IPS DF 6.9 (cell line): Measurements from ENCODE around the gene RRAS.
A peak's percentile ranks its signal among the peaks of the same experiment; 100 is the strongest.

Experiments
- DNase-seq: peaks from one replicate; pipeline ENCODE4 v3.0.0-alpha.2; 2013; ENCODE audit warnings: low read depth, low spot score
- H3K27ac ChIP-seq: one replicate; pipeline ENCODE4 v1.5.1; 2013; ENCODE audit warnings: low read length, control low read depth
- H3K27me3 ChIP-seq: 2 replicates; pipeline ENCODE4 v1.6.1; 2013; ENCODE audit warnings: mild to moderate bottlenecking, low read length; ENCODE audit not compliant: control insufficient read depth, insufficient read depth
- H3K36me3 ChIP-seq: 2 replicates; pipeline ENCODE4 v1.6.1; 2013; ENCODE audit warnings: low read length; ENCODE audit not compliant: control insufficient read depth, insufficient read depth
- H3K4me1 ChIP-seq: 2 replicates; pipeline ENCODE4 v1.6.1; 2013; ENCODE audit warnings: low read length; ENCODE audit not compliant: control insufficient read depth, insufficient read depth
- H3K4me3 ChIP-seq: 2 replicates; pipeline ENCODE4 v1.5.1; 2013; ENCODE audit warnings: mild to moderate bottlenecking, low read length
- H3K9me3 ChIP-seq: 2 replicates; pipeline ENCODE4 v1.6.1; 2013; ENCODE audit warnings: low read length, inconsistent platforms; ENCODE audit not compliant: control insufficient read depth, insufficient read depth
- WGBS: extraction: QIAGEN DNeasy Blood & Tissue Kit; methylation state at CpG from one replicate; pipeline ENCODE4 v1.1.7; 2013; ENCODE audit warnings: mixed read lengths, missing lambda C conversion rate; ENCODE audit not compliant: insufficient read length, insufficient coverage; 5-methylcytosine and 5-hydroxymethylcytosine counted together

RRAS gene

DNA sequence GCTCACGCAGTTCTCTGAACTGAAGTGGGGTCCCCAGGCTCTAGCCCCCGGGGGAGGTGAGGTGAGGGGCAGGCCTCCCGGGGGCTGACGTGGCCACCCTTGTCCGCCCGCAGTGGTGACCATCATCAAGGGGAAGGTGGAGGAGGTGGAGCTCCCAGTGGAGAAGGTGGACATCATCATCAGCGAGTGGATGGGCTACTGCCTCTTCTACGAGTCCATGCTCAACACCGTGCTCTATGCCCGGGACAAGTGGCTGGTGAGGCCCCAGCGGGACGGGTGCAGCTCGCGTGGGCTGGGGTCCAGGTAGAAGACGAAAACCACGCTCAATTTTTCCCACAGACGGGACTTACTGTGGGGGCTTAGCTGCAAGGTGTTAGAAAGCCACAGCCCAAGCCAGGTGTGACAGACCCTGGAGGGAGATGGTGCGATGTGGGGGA, 43.9 kb upstream of the RRAS start:
- DNase-seq: no peak
- Histone ChIP-seq H3K4me3 (no peak overlapping the region), H3K27ac (no peak overlapping the region), H3K9me3 (no peaks in the 10 kb centered on the region), H3K36me3 (peaks cover 46% of the 10 kb centered on the region), H3K27me3 (no peaks in the 10 kb centered on the region), H3K4me1 (peaks cover 8% of the 10 kb centered on the region)
- WGBS: no CpG with 5 or more reads among the region's 18 CpGs

DNA sequence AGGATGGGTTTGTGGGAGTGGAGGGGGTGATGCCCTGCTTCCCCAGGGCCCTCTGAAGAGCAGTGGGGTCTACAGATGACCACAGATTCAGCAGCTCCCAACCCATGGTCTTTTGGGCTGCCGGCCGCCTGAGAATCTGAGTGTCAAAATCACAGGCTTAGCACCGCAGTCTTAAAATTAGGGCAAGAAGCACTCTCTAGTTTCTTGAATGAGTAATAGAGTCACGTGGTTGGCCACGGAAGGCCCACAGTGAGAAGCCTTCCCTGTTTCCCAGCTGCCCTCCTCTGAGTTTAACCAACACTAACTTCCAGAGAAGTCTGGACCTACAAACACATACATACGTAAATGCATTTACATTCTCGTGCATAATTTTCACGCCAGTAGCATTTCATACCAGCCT, 42.3 kb upstream of the RRAS start:
- WGBS: no CpG with 5 or more reads among the region's 8 CpGs
- no peak overlapping the region for H3K27ac ChIP-seq

DNA sequence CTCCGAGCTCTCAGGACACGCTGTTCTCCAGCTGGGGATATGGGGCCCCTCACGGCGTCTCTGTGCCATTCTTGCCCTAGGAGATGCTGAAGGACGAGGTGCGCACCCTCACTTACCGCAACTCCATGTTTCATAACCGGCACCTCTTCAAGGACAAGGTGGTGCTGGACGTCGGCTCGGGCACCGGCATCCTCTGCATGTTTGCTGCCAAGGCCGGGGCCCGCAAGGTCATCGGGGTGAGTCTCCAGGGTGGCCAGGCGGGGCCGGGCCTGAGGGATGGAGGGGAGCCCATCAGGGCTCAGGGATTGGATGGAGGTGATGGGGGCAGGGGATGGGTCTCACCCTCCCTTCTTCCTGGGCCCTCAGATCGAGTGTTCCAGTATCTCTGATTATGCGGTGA, 41.9 kb upstream of the RRAS start:
- no peaks in the 10 kb centered on the region for H3K9me3 ChIP-seq
- no peak overlapping the region for H3K4me3 ChIP-seq
- WGBS: no CpG with 5 or more reads among the region's 19 CpGs
- no peak overlapping the region for H3K27ac ChIP-seq
- H3K27me3 ChIP-seq: no peaks in the 10 kb centered on the region
- H3K36me3 ChIP-seq: peaks cover 39% of the 10 kb centered on the region
- H3K4me1 ChIP-seq: peaks cover 6% of the 10 kb centered on the region; the same call in 1 of the 2 replicates
- no peak for DNase-seq

More for the DNA sequence above, 42.3 kb upstream of the RRAS start:
- DNase-seq: no peak
- peaks cover 6% of the 10 kb centered on the region; the same call in 1 of the 2 replicates for H3K4me1 ChIP-seq
- H3K27me3 ChIP-seq: no peaks in the 10 kb centered on the region
- no peak overlapping the region for H3K4me3 ChIP-seq
- peaks cover 41% of the 10 kb centered on the region for H3K36me3 ChIP-seq
- H3K9me3 ChIP-seq: no peaks in the 10 kb centered on the region

DNA sequence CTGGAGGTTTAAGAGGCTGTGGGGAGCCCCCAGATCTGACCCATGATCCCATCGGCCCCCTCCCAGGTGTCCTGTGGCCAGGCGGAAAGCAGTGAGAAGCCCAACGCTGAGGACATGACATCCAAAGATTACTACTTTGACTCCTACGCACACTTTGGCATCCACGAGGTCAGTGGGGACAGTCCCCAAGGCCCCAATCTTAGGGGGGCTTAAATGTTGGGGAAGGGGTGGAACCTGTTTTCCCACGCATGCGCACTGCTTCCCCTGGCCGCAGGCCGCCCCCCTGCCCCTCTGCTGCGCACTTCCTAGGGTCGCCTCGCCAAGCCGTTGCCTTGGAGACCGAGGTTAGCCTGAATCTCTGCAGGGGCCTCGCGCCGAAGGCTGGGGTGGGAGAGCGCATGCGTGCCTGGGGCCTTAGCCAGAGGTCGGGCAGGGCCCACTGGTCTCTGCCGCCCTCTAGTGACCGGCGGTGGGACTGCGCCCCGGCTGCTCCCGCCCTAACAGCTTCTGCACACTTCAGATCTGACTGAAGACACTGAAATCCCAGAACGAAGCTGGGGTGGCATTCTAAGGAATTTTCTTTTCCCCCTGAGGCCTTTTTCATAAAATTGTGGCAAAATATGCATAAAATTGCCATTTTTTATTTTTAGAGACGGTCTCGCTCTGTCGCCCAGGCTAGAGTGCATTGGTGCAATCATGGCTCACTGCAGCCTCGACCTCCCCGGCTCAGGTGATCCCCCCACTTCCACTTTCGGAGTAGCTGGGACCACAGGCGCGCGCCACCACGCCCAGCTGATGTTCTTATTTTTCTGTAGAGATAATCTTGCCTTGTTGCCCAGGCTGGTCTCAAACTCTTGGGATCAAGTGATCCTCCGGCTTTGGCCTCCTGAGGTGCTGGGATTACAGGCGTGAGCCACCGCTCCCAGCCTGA, 40.7 kb upstream of the RRAS start:
- H3K9me3 ChIP-seq: no peaks in the 10 kb centered on the region
- H3K4me3 ChIP-seq: no peak overlapping the region
- H3K4me1 ChIP-seq: peaks cover 6% of the 10 kb centered on the region; the same call in 1 of the 2 replicates
- no peaks in the 10 kb centered on the region for H3K27me3 ChIP-seq
- H3K36me3 ChIP-seq: peaks cover 31% of the 10 kb centered on the region
- DNase-seq: no peak
- no CpG with 5 or more reads among the region's 40 CpGs for WGBS
- H3K27ac ChIP-seq: no peak overlapping the region

DNA sequence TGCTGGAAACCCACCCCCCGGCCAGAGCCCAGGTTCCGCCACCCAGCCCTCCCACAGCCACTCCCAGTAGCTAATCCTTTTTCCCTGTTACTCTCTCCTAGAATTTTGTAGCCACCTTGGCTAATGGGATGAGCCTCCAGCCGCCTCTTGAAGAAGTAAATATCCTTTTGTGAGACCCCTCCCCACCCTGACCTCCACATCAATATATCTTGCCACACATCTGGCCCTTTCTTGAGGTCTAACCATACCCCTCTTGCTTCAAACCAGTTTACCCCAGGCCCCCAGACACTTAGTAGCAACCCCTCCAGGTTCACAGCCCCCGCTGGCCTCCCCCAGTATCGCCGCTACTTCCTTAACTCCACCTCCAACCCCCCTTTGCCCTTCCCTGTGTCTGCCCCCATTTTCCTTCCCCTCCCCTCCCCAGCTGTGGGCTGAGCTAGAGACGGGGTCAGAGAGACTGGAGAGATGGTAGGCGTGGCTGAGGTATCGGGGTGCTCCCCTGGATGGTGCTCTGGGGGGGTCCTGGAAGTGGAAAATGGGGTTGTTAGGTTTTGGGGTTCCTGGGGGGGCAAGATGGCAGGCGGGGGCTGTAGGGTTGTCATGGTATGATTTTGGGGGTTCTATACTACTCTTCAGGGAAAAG, 39.9 kb upstream of the RRAS start:
- WGBS: no CpG with 5 or more reads among the region's 10 CpGs
- no peak for DNase-seq
- Histone ChIP-seq H3K27ac (no peak overlapping the region), H3K4me1 (peaks cover 6% of the 10 kb centered on the region; the same call in 1 of the 2 replicates), H3K27me3 (no peaks in the 10 kb centered on the region), H3K4me3 (no peak overlapping the region), H3K36me3 (peaks cover 25% of the 10 kb centered on the region), H3K9me3 (no peaks in the 10 kb centered on the region)

DNA sequence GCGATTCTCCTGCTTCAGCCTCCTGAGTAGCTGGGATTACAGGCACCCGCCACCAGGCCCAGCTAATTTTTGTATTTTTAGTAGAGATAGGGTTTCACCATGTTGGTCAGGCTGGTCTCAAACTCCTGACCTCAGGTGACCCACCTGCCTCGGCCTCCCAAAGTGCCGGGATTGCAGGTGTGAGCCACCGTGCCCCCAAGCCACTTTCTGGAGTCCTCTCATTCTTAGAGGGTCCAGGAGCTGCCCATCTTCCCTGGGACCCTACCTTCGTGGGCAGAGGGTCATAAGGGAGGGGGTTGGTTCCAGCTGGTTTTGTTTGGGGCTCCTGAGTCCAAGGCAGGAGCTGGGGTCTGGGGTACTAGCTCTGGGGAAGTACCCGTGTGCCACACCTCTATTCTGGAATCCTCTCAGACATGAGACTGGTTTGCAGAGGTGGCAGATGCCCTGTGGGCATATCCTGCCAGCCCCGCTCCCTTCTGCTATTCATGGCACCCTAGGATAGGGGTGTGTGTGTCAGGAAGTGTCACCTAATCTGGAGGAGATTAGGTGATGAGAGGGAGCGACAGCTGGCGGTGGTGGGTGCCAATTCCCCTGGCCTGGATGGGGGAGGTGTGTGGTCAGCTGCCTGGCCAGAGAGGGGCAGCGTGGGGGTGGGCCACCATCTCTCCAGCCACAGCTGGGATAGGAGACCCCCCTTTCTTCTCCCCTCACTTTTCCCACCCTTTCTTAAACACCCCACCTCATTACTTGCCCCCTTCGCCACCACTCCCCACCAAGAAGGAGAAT, 39.2 kb upstream of the RRAS start:
- Histone ChIP-seq H3K27me3 (no peaks in the 10 kb centered on the region), H3K4me1 (peaks cover 6% of the 10 kb centered on the region; the same call in 1 of the 2 replicates), H3K27ac (no peak overlapping the region), H3K9me3 (no peaks in the 10 kb centered on the region), H3K4me3 (no peak overlapping the region), H3K36me3 (peaks cover 19% of the 10 kb centered on the region)
- WGBS: no CpG with 5 or more reads among the region's 12 CpGs
- DNase-seq: no peak

DNA sequence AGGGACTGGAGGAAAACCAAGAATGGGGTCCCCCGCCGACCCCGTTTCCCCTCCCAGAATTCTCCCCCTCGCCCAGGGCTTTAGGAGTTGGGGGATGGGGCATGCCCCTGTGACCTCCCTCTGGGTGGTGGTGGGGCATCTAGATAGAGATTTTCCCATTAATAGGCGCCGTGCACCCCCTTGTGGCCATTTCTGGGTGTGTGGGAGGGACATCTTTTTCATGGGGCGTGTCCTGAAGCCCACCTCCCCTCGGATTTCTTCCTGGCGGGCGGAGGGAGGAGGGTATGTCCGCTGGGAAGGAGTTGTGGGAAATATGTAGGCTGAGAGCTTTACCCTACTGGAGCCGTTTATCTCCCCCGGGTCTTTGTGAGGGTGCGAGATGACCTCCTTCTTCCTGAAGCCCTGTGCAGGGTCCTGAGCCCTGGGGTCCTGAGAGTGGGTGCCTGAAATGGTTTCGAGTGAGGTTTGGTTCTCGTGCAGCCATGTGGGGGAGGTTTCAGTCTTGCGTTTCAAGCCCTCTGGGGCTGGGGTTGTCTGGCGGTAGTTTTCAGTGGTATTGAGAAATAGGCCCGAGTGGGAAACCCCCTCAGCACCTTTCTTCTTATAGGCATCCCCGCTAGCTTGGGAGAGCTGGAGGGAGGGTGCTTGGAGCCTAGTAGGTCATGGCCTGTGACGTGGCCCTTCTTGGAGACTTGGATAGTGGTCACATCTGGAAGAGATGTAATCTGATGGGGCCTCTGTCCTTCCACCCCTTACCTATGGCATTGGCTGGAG, 38.1 kb upstream of the RRAS start:
- Histone ChIP-seq H3K27me3 (no peaks in the 10 kb centered on the region), H3K4me1 (peaks cover 6% of the 10 kb centered on the region; the same call in 1 of the 2 replicates), H3K4me3 (peak overlapping the region; percentile 95), H3K36me3 (peaks cover 13% of the 10 kb centered on the region; the same call in 1 of the 2 replicates), H3K27ac (no peak overlapping the region), H3K9me3 (no peaks in the 10 kb centered on the region)
- DNase-seq: no peak
- WGBS: no CpG with 5 or more reads among the region's 21 CpGs

DNA sequence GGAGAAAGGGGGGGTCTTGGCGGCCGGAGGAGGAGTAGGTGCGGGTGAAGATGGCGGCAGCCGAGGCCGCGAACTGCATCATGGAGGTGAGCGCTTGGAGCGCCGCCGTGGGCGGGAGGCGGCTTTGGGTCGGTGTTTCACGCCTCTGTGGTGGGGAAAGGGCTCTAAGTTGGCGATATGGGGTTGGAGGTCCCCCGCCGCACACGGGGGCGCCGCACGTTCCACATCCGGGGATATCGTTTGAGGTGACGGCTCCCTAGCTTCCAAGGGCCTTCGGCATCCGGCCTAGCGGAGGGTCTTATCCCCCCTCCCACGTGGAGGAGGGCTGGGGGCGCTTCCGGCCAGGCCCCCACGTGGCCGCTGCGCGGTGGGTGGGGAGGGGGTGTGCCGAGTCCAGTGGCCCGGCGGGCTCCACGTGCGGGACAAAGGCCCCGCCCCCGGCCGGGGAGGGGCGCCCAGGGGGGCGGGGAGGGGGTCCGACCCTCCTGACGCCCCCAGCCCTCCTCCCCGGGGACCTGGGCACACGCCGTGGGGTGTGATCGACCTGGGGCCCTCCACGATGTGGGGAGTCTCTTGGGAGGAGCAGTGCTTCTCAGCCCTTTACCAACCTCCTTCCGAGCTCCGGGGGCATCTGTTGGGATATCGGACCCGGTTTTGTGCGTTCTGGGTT, 37.4 kb upstream of the RRAS start, which contains the start of gene PRMT1:
PRMT1 (plus strand) TSS at position 41 of the 670 bp plus-strand sequence; CDS start at position 51, 10 bp downstream.
- H3K36me3 ChIP-seq: peaks cover 10% of the 10 kb centered on the region; the same call in 1 of the 2 replicates
- peak within 1 kb of the TSS; percentile 61 for H3K27ac ChIP-seq
- DNase-seq: no peak
- peaks cover 6% of the 10 kb centered on the region; the same call in 1 of the 2 replicates for H3K4me1 ChIP-seq
- peak within 1 kb of the TSS; percentile 95 for H3K4me3 ChIP-seq
- WGBS: no CpG with 5 or more reads among the region's 57 CpGs
- no peaks in the 10 kb centered on the region for H3K27me3 ChIP-seq
- H3K9me3 ChIP-seq: no peaks in the 10 kb centered on the region

DNA sequence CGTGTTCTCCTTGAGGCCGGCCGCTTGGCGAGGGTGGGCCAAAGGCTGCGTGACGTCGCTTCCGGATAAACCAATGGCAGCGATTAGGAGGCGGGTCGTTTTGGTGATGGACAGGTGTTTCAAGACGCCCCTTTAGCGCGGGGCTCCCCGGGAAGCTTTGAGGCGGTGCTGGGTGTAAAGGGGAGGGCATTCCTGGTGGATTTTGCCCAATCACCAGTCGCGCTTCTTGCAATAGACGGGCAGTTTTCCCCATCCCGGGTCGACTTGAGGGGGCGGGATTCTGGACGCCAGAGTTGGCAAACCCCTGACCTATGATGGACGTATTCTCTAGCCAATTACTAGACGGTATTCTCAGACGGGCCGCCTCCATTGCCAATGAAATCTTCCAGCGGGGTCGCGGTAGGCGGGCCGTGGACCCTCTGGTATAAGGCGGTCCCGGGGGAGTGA, 36.9 kb upstream of the RRAS start:
- H3K27me3 ChIP-seq: no peaks in the 10 kb centered on the region
- no peak overlapping the region for H3K27ac ChIP-seq
- peak; percentile 100 for DNase-seq
- H3K9me3 ChIP-seq: no peaks in the 10 kb centered on the region
- WGBS: no CpG with 5 or more reads among the region's 34 CpGs
- peak overlapping the region; percentile 95; the same call in 1 of the 2 replicates for H3K4me3 ChIP-seq
- H3K4me1 ChIP-seq: peaks cover 6% of the 10 kb centered on the region; the same call in 1 of the 2 replicates
- H3K36me3 ChIP-seq: peaks cover 5% of the 10 kb centered on the region; the same call in 1 of the 2 replicates
